ENCODE data around the gene CARMIL1.
A peak's percentile ranks its signal among the peaks of the same experiment; 100 is the strongest.

CARMIL1 gene

DNA sequence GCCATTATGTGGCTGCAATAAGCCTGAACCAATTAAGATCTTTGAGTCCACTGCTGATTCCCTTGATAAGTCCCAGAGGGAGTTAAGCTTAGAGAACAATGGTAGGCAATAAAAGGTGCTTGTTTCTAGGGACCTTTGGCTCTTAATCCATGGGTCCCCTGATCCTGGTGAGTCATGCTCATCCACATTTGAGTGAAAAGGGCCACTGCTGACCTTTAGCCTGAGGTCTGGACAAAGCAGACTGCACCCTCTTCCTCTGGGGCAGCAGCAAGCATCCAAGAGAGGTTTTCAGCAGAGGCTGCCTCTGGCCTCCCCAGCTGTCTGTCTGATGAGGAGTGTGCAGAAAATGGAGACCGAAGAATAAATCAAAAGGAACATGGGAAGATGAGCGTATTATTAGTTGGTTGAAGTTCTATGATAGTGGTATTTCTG, 356.7 kb downstream of the CARMIL1 start:
- no peak for DNase-seq

- no peak for DNase-seq
Observed at GRCh38 chr6:25637211-25637610, 358.0 kb downstream of the CARMIL1 start.

GRCh38 chr6:25637960-25638434, 358.8 kb downstream of the CARMIL1 start:
- DNase-seq = no peak

DNA sequence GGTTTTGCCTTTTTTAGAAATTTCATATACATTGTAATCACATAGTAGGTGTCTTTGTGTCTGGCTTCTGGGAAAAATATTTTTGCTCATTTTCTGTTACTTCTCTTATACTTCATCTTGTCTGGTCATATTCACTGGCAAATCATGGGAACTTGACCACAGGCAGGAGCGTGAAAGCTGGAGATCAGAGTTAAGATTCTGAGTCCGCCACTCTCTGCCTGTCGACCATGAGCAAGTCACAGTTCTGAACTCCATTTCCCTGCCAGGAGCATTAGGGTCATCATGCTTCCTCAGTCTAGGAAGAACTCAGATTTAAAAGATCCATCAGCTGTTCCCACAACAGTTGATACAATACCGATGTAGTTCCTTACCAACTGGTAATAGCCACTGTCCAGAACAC, 360.5 kb downstream of the CARMIL1 start:
- DNase-seq = no peak

GRCh38 chr6:25640446-25640845, 361.3 kb downstream of the CARMIL1 start:
- no peak for DNase-seq

DNA sequence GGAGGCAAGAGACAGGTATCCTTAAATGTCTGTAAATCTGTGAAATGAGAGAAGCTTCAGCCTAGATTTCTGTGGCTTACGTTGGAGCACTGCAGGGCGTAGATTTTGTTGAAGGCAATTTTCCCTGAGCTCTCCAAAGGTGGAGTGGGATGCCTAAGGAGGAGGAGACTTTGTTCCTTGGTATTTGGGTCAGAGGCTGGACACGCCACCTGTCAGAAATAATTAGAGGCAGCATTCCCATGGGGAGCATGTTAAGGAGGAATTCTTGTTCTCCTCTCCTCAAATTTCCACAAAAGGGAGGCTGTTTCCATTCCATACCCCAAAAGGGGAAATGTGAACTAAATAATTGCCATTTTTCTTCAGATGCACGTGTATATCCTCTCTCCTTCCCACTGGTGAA, 361.7 kb downstream of the CARMIL1 start:
- no peak for DNase-seq

DNA sequence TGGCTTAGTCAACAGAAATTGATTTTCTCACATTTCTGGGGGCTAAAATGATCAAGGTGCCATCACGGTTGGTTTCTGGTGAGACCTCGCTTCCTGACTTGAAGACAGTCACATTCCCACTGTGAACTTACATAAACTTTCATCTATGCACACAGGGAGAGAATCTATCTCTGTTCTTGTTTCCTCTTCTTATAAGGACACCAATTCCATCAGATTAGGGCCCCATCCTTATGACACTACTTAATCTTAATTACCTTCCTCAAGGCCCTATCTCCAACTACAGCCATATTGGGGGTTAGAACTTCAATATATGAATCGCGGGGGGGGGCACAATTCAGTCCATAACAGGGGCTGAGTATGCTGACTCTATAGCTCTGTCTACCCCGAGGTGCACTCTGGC, 362.2 kb downstream of the CARMIL1 start:
- DNase-seq = no peak

DNA sequence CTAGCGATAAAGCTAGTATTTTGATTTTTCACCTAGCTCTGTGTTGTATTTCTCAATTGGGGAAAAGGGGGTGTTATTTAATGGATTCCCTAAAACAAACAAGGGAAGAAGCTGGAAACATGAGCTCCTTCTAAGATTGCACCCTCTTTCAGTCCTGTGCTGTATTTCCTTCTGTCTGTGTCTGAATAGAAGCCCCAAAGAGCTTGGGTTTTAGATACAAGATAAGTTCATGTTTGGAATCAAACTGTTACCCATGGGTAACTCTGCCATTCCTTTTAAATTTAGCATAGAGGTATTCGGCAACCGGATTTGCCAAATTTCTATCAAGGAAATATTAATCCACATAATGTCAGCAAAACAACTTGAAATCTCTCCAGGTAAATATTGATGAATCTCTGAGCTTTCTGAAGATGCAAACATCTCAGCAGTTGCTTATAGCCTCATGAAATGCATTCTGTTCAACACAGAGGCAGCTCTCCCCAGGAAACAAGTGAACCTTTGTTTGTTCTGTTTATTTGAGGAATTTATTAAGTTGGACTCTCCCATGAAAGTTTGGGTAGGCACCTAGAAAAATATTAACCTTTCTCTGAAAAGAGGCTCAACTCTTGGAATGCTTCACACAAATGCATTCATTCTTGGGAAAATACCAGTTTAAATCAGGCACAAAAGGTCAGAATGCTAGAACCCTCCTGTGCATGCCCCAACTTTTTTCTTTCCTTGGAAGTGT, 362.9 kb downstream of the CARMIL1 start:
- no peak for DNase-seq

GRCh38 chr6:25642667-25643328, 363.6 kb downstream of the CARMIL1 start:
- DNase-seq = no peak

GRCh38 chr6:25645916-25646315, 366.7 kb downstream of the CARMIL1 start:
- DNase-seq = no peak

- no peak for DNase-seq
Observed at GRCh38 chr6:25649611-25650010, 370.4 kb downstream of the CARMIL1 start.

DNA sequence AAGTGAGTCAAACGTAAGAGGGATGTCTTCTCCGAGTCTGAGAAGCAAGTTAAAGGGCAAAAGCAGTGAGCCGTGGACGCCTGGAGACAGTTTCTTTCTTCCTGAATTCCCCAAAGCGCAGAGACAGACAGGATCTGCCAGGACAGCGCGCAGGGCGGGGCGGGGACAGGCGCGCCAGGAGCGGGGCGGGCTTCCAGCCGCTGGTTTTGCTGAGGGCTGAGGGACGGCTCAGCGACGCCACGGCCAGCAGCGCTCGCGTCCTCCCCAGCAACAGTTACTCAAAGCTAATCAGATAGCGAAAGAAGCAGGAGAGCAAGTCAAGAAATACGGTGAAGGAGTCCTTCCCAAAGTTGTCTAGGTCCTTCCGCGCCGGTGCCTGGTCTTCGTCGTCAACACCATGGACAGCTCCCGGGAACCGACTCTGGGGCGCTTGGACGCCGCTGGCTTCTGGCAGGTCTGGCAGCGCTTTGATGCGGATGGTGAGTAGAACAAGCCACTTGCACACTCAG, 372.9 kb downstream of the CARMIL1 start, which contains the start of gene SCGN:
Gene SCGN, plus strand, starts transcription at position 209 of the 509 bp plus-strand sequence. Its CDS starts 189 bp downstream, at position 398.
- DNase-seq = peak; percentile 60

- DNase-seq = no peak
Observed at GRCh38 chr6:25655723-25656122, 376.5 kb downstream of the CARMIL1 start.

- DNase-seq = no peak
Observed at GRCh38 chr6:25659633-25660368, 380.6 kb downstream of the CARMIL1 start.

DNA sequence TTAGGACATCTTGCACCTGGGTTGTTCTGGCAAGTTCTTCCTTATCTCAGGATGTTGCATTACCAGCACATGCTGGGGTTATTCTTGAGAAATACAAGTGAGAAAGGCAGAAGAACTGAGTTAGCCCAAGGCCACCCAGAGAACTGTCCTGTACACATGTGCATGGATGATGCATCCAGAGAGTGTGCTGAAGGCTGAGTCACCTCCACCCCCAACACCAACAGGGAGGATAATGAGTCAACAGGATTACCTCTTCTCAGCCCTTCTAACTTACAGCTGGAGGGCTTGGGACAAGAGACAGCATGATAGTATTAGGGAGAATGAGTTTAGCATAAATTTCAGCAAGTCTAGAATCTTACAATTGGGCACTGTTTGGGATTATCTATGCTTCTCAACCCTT, 381.3 kb downstream of the CARMIL1 start:
- DNase-seq = peak; percentile 54

DNA sequence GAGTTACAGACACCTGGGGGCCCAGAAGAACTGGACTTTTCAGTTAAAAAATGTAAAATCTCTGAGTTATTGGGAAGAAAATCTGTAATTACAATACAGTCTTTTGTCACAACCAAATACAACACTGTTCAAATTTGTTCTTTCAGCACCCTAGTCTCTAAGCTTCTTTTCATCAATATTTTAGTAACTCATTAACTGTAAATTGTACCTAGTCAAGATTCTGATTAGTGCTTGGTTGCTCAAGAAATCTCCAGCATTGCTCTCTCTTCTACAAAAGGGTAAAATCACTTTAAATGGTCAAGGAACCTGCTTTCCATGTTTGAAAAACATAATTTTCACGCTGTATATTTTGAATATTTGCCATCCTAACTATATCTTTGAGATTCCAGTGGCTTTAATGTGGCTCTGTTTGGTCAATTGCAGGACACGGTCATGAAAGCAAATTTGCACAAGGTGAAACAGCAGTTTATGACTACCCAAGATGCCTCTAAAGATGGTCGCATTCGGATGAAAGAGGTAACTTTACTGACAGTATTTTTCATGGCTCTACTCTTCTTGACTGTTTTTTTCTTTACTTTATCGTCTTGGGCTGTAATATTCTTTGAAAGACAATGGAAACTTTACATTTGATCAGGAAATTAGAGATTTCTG, 382.1 kb downstream of the CARMIL1 start:
- no peak for DNase-seq

DNA sequence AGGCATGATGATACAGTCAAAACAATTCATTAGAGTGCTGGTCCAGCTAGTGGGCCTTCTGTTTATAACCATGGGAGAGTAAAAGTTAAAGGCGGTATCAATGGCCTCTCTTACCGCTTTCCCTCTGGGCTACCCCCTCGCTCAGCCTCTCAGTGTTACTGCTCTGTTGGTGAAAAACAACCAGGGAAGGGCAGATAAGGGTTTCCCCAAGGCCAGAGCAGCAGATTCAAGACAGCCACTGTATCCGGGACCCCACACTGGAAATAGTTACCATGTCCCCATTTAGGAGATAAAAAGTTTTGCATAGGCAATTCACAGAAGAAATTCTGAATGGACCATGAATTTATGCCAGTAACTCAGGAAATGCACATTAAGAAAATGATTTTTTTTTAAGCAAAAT, 386.3 kb downstream of the CARMIL1 start:
- DNase-seq = no peak

DNA sequence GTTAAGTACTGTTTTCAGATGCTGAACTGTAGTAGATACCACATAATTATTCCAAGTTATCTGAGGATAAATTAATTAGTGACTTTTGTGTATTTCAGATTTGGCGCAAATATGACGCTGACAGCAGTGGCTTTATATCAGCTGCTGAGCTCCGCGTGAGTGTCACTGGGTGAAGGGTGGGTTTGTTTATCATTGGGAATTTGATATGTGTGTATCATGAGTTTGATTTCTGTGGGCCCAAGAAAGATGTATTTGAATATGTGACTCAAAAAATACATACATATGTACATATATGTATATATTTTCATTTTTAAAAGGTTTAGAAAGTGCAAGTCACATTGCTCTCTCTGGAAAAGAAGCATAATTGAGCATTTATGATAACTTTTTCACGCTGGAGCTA, 390.2 kb downstream of the CARMIL1 start:
- no peak for DNase-seq

All from fibroblast of skin of right biceps (primary cell).